SK-N-SH (cell line): ENCODE results near the gene SLC35F1.

Source experiments
- CHD2 ChIP-seq: fragments of 150-350 bp; IDR thresholded peaks from 2 replicates; pipeline ENCODE4 v1.6.1; 2018; ENCODE audit warnings: low read length; ENCODE audit not compliant: partially characterized antibody
- EP300 ChIP-seq, 2 experiments: IDR thresholded peaks; 2 replicates each; pipeline versions ENCODE4 v1.4.0 to v1.6.1; 2012; ENCODE audit warnings: borderline replicate concordance in 1 of 2, low read depth in 1 of 2, low read length in 1 of 2
- GABPA ChIP-seq: IDR thresholded peaks from 2 replicates; pipeline ENCODE4 v1.4.0; 2012; ENCODE audit warnings: low read depth, mild to moderate bottlenecking
- JUND ChIP-seq: IDR thresholded peaks from 2 replicates; pipeline ENCODE4 v1.4.0; 2012
- POLR2AphosphoS5 ChIP-seq: IDR thresholded peaks from 2 replicates; pipeline ENCODE4 v1.6.1; 2012; ENCODE audit warnings: low read depth, low read length
- SIN3A ChIP-seq: IDR thresholded peaks from 2 replicates; pipeline ENCODE4 v1.6.1; 2012; ENCODE audit warnings: low read depth, mild to moderate bottlenecking, low read length, moderate library complexity, borderline replicate concordance
- SMC3 ChIP-seq: IDR thresholded peaks from 2 replicates; pipeline ENCODE4 v1.6.1; 2012; ENCODE audit warnings: low read depth, low read length, improper control_type of control experiment
- TAF1 ChIP-seq: IDR thresholded peaks from 2 replicates; pipeline ENCODE4 v1.6.1; 2012; ENCODE audit warnings: low read depth, mild to moderate bottlenecking, low read length, moderate library complexity, borderline replicate concordance
- TF ChIP-seq, protein P1 (sequence below): fragments of 200-600 bp; sonication (generic); IDR thresholded peaks from 2 replicates; pipeline ENCODE4 v1.6.1; 2017; ENCODE audit warnings: antibody characterized with exemption, mild to moderate bottlenecking, moderate library complexity

DNA sequence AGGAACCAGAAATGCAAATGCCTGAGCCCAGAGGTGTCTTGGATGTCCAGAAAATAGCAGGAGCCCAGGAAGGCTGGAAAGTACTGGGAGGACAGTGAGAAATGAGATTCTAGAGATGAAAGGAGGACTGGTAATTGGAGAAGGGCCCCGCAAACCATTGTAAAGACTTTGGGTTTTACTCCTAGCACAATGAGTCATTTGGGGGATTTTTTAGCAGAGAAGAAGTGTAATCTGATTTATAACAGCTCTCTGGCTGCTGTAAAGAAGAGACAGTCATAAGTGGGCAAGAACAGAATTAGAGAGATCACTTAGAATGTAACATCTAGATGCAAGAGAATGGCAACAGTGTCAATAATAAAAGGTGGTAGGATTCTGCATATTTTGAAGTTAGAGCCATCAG, 40.2 kb downstream of the SLC35F1 start:
- TF ChIP-seq EP300 (IDR thresholded peaks at IDR 0.05; ENCODE audit: borderline replicate concordance in 1 of 2, low read depth in 1 of 2, low read length in 1 of 2) (no peak), POLR2AphosphoS5 (no peak), JUND (no peak), GABPA (no peak), SIN3A (no peak), TAF1 (no peak), SMC3 (no peak), CHD2 (no peak)
- TF ChIP-seq, protein P1, sequence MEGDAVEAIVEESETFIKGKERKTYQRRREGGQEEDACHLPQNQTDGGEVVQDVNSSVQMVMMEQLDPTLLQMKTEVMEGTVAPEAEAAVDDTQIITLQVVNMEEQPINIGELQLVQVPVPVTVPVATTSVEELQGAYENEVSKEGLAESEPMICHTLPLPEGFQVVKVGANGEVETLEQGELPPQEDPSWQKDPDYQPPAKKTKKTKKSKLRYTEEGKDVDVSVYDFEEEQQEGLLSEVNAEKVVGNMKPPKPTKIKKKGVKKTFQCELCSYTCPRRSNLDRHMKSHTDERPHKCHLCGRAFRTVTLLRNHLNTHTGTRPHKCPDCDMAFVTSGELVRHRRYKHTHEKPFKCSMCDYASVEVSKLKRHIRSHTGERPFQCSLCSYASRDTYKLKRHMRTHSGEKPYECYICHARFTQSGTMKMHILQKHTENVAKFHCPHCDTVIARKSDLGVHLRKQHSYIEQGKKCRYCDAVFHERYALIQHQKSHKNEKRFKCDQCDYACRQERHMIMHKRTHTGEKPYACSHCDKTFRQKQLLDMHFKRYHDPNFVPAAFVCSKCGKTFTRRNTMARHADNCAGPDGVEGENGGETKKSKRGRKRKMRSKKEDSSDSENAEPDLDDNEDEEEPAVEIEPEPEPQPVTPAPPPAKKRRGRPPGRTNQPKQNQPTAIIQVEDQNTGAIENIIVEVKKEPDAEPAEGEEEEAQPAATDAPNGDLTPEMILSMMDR: no peak
